ENCODE measurements around the gene RPTOR. TPM values are rescaled to one million over a fixed set of nuclear protein-coding genes. Genes with fewer than 3 reads are reported as not detected.

RPTOR gene
- total RNA-seq, 1 experiment from 2014 or later = 27.0 TPM

DNA sequence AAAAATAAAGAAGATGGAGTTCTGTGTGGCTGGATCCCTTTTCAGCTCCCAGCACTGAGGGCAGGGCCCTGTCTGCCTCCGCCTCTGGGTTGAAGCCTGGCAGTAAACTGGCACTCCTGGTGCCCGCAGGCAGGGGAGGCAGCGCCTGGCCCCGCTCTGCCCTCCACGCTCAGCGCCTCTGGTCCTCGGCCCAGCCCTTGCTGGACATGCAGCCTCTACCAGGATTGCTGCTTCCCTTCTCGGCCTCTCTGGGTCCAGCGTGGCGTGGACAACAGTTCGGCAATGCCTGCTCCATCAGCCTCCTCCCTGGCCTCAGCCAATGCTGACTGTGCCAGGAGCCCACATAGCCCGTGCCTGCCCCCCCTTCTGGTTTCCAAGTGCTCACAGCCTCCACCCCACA, 362.6 kb downstream of the RPTOR start:
- Histone ChIP-seq H3K9me3 (replicated peaks) (no peaks in the 10 kb centered on the region), H3K27ac (no peak overlapping the region), H3K4me3 (no peak overlapping the region), H3K4me1 (replicated peaks) (no peaks in the 10 kb centered on the region), H3K36me3 (peaks cover 62% of the 10 kb centered on the region), H3K27me3 (replicated peaks) (no peaks in the 10 kb centered on the region)
- no peak for DNase-seq (ENCODE audit: low read depth in 1 of 2, low spot score in 2 of 2)

DNA sequence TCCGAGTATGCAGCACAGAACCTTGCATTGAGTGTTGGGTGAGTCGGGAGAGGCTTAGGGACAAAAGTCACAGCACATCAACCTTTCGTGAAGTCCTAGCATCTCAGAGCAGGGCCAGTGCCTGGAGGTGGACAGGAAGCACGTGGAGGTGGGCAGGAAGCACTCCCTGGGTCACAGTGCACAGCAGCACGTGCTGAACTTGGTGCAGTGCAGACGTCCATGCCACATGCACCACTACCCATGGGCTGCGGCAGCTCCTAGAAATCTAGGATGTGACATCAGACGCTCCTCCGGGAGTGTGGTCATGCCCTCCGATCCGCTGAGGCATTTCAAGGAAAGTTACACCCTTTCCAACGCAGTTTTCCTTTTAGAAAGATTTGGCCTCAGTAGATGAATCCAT, 363.6 kb downstream of the RPTOR start:
- peaks cover 61% of the 10 kb centered on the region for H3K36me3 ChIP-seq
- no peak overlapping the region for H3K27ac ChIP-seq
- no peaks in the 10 kb centered on the region for H3K4me1 ChIP-seq (replicated peaks)
- H3K9me3 ChIP-seq (replicated peaks) = no peaks in the 10 kb centered on the region
- H3K27me3 ChIP-seq (replicated peaks) = no peaks in the 10 kb centered on the region
- no peak overlapping the region for H3K4me3 ChIP-seq
- DNase-seq (ENCODE audit: low read depth in 1 of 2, low spot score in 2 of 2) = no peak

GRCh38 chr17:80908776-80909175, 364.1 kb downstream of the RPTOR start:
- H3K9me3 ChIP-seq (replicated peaks) = no peaks in the 10 kb centered on the region
- DNase-seq (ENCODE audit: low read depth in 1 of 2, low spot score in 2 of 2) = no peak
- H3K4me3 ChIP-seq = no peak overlapping the region
- no peaks in the 10 kb centered on the region for H3K4me1 ChIP-seq (replicated peaks)
- H3K27ac ChIP-seq = no peak overlapping the region
- H3K27me3 ChIP-seq (replicated peaks) = no peaks in the 10 kb centered on the region
- peaks cover 56% of the 10 kb centered on the region for H3K36me3 ChIP-seq

DNA sequence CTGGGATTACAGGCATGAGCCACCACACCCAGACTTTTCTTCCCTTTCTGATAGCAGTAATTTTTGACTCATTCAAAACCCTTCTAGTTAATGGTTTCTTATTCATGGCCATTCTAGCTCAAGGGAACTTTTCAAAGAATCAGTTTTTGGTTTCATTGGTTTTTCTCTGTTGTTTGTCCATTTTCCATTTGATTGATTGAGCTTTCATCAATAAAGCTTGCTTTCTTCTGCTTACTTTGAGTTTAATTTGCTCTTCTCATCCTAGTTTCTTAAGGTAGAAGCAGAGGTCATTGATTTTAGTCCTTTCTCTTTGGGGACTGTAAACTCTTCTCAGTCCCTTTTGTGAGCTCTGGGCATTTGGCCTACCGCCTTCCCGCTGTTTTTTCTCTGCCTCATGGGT, 365.0 kb downstream of the RPTOR start:
- DNase-seq (ENCODE audit: low read depth in 1 of 2, low spot score in 2 of 2) = no peak
- H3K27ac ChIP-seq = no peak overlapping the region
- no peaks in the 10 kb centered on the region for H3K27me3 ChIP-seq (replicated peaks)
- peaks cover 58% of the 10 kb centered on the region for H3K36me3 ChIP-seq
- no peak overlapping the region for H3K4me3 ChIP-seq
- H3K9me3 ChIP-seq (replicated peaks) = no peaks in the 10 kb centered on the region
- no peaks in the 10 kb centered on the region for H3K4me1 ChIP-seq (replicated peaks)

GRCh38 chr17:80910043-80910442, 365.4 kb downstream of the RPTOR start:
- Histone ChIP-seq H3K4me1 (replicated peaks) (no peaks in the 10 kb centered on the region), H3K9me3 (replicated peaks) (no peaks in the 10 kb centered on the region), H3K4me3 (no peak overlapping the region), H3K36me3 (peaks cover 59% of the 10 kb centered on the region), H3K27me3 (replicated peaks) (no peaks in the 10 kb centered on the region), H3K27ac (no peak overlapping the region)
- DNase-seq (ENCODE audit: low read depth in 1 of 2, low spot score in 2 of 2) = no peak

DNA sequence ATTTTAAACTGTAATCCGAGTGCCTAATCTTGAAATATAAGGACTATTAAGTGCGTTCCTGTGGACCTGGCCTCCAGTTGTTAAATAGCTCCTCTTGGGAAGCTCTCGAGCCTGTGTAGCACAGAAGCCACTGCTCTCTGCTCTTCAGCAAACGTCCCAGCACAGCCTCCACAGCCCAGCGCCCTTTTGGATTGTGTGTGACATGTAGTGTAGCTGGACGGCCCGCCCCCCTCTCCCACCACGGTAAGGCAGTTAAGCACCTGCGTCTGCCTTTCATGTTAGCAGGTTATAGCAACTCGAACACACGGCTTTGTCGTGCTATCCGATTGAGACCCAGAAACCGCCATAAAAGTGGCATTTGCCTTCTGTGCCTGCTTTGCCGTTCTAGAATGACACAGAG, 367.8 kb downstream of the RPTOR start:
- Histone ChIP-seq H3K4me1 (replicated peaks) (no peaks in the 10 kb centered on the region), H3K36me3 (peaks cover 57% of the 10 kb centered on the region), H3K4me3 (no peak overlapping the region), H3K9me3 (replicated peaks) (no peaks in the 10 kb centered on the region), H3K27ac (no peak overlapping the region), H3K27me3 (replicated peaks) (no peaks in the 10 kb centered on the region)
- no peak for DNase-seq (ENCODE audit: low read depth in 1 of 2, low spot score in 2 of 2)

GRCh38 chr17:80913928-80914821, 369.5 kb downstream of the RPTOR start:
- Histone ChIP-seq H3K4me3 (no peak overlapping the region), H3K4me1 (replicated peaks) (no peaks in the 10 kb centered on the region), H3K27ac (no peak overlapping the region), H3K27me3 (replicated peaks) (no peaks in the 10 kb centered on the region), H3K9me3 (replicated peaks) (no peaks in the 10 kb centered on the region), H3K36me3 (peaks cover 60% of the 10 kb centered on the region)
- DNase-seq (ENCODE audit: low read depth in 1 of 2, low spot score in 2 of 2) = no peak

DNA sequence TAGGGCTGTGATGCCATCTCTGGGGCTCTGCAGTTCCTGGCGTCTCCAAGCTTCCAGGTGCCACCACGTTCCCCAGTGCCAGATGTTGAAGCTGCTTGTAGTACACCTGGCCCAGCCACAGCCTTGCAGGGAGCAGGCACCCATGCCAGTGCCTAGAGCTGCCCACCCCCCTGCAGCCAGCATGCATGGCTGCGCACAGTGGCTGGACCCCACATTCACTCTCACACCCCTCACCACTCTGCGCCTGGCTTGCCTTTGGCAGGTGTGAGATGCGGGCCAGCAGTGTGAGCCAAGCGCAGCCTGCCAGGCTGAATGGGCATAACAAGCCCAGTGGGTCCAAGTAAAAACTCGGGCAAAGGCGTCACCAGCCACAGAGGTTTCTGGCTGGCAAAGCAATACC, 371.6 kb downstream of the RPTOR start:
- H3K36me3 ChIP-seq = peaks cover 63% of the 10 kb centered on the region
- DNase-seq (ENCODE audit: low read depth in 1 of 2, low spot score in 2 of 2) = no peak

GRCh38 chr17:80917716-80918560, 373.3 kb downstream of the RPTOR start:
- no peak overlapping the region for H3K27ac ChIP-seq
- H3K36me3 ChIP-seq = peaks cover 61% of the 10 kb centered on the region
- H3K4me3 ChIP-seq = no peak overlapping the region
- no peaks in the 10 kb centered on the region for H3K9me3 ChIP-seq (replicated peaks)
- no peaks in the 10 kb centered on the region for H3K27me3 ChIP-seq (replicated peaks)
- DNase-seq (ENCODE audit: low read depth in 1 of 2, low spot score in 2 of 2) = no peak
- H3K4me1 ChIP-seq (replicated peaks) = no peaks in the 10 kb centered on the region

More for the DNA sequence above, 371.6 kb downstream of the RPTOR start:
- Histone ChIP-seq H3K4me3 (no peak overlapping the region), H3K27me3 (replicated peaks) (no peaks in the 10 kb centered on the region), H3K4me1 (replicated peaks) (no peaks in the 10 kb centered on the region), H3K9me3 (replicated peaks) (no peaks in the 10 kb centered on the region), H3K27ac (no peak overlapping the region)

GRCh38 chr17:80918731-80919130, 374.1 kb downstream of the RPTOR start:
- H3K4me3 ChIP-seq = no peak overlapping the region
- no peaks in the 10 kb centered on the region for H3K4me1 ChIP-seq (replicated peaks)
- no peaks in the 10 kb centered on the region for H3K27me3 ChIP-seq (replicated peaks)
- no peak for DNase-seq (ENCODE audit: low read depth in 1 of 2, low spot score in 2 of 2)
- H3K36me3 ChIP-seq = peaks cover 67% of the 10 kb centered on the region
- no peaks in the 10 kb centered on the region for H3K9me3 ChIP-seq (replicated peaks)
- H3K27ac ChIP-seq = no peak overlapping the region

GRCh38 chr17:80919331-80920311, 375.0 kb downstream of the RPTOR start:
- Histone ChIP-seq H3K27ac (no peak overlapping the region), H3K4me3 (no peak overlapping the region), H3K36me3 (peaks cover 67% of the 10 kb centered on the region), H3K9me3 (replicated peaks) (no peaks in the 10 kb centered on the region), H3K4me1 (replicated peaks) (no peaks in the 10 kb centered on the region), H3K27me3 (replicated peaks) (no peaks in the 10 kb centered on the region)
- DNase-seq (ENCODE audit: low read depth in 1 of 2, low spot score in 2 of 2) = no peak

- DNase-seq (ENCODE audit: low read depth in 1 of 2, low spot score in 2 of 2) = no peak
- Histone ChIP-seq H3K27me3 (replicated peaks) (no peaks in the 10 kb centered on the region), H3K4me1 (replicated peaks) (no peaks in the 10 kb centered on the region), H3K27ac (no peak overlapping the region), H3K9me3 (replicated peaks) (no peaks in the 10 kb centered on the region), H3K36me3 (peaks cover 74% of the 10 kb centered on the region), H3K4me3 (no peak overlapping the region)
These were observed 375.8 kb downstream of the RPTOR start for GRCh38 chr17:80920441-80920840.

GRCh38 chr17:80921159-80921558, 376.5 kb downstream of the RPTOR start:
- H3K27ac ChIP-seq = no peak overlapping the region
- peaks cover 75% of the 10 kb centered on the region for H3K36me3 ChIP-seq
- DNase-seq (ENCODE audit: low read depth in 1 of 2, low spot score in 2 of 2) = no peak
- H3K4me1 ChIP-seq (replicated peaks) = no peaks in the 10 kb centered on the region
- H3K4me3 ChIP-seq = no peak overlapping the region
- no peaks in the 10 kb centered on the region for H3K9me3 ChIP-seq (replicated peaks)
- no peaks in the 10 kb centered on the region for H3K27me3 ChIP-seq (replicated peaks)

Measured in SJSA1 (cell line).